NT2/D1 (cell line): ENCODE measurements around the gene KLHL41.
A peak's percentile ranks its signal among the peaks of the same experiment; 100 is the strongest.
"Not testable (repeated sequence)": the region's sequence is repeated elsewhere in the genome, so short reads cannot be mapped to it uniquely, and the experiment has no call there.

Source experiments
- DNase-seq: peaks from one replicate; pipeline ENCODE4 v3.0.0-alpha.2; 2011; ENCODE audit warnings: low read depth, low spot score
- H3K27me3 ChIP-seq: 2 replicates; pipeline ENCODE4 v1.6.0; 2011; ENCODE audit warnings: mild to moderate bottlenecking; ENCODE audit not compliant: insufficient read length, insufficient read depth
- H3K36me3 ChIP-seq: 2 replicates; pipeline ENCODE4 v1.6.1; 2011; ENCODE audit warnings: mild to moderate bottlenecking, low read length, mixed read lengths; ENCODE audit not compliant: insufficient read depth, insufficient read length
- H3K4me1 ChIP-seq: 2 replicates; pipeline ENCODE4 v1.5.1; 2011; ENCODE audit not compliant: insufficient read depth, insufficient read length
- H3K4me3 ChIP-seq: 2 replicates; pipeline ENCODE4 v1.5.1; 2011; ENCODE audit warnings: low read depth; ENCODE audit not compliant: insufficient read length
- H3K9ac ChIP-seq: 2 replicates; pipeline ENCODE4 v1.6.0; 2011; ENCODE audit warnings: low read depth; ENCODE audit not compliant: insufficient read length
- H3K9me3 ChIP-seq: 2 replicates; pipeline ENCODE4 v1.5.1; 2011; ENCODE audit warnings: mild to moderate bottlenecking, low read length; ENCODE audit not compliant: insufficient read depth
- SUZ12 ChIP-seq: IDR thresholded peaks from 2 replicates; pipeline ENCODE4 v1.6.1; 2011; ENCODE audit not compliant: insufficient read length, insufficient read depth; ENCODE audit errors: extremely low read depth
- YY1 ChIP-seq: IDR thresholded peaks from 2 replicates; pipeline ENCODE4 v1.6.1; 2011; ENCODE audit not compliant: insufficient read length, insufficient read depth
- ZNF274 ChIP-seq: IDR thresholded peaks from 2 replicates; pipeline ENCODE4 v1.6.1; 2011; ENCODE audit warnings: mild to moderate bottlenecking, low read depth, low read length

Gene KLHL41

DNA sequence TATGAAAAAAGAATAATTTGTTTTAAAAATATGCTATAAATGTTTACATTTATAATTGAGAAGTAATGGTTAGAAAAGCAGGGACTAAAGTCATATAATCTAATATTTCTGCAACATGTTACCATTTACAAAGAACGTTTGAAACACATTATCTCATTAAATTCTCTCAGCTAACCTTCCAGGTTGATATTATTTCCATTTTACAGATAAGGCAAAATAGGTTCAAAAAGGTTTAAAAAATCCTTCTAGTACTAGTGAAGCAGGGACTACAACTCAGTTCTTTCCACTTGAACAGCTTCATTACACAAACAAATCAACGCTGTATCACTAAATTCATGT is 63.3 kb downstream of the KLHL41 start:
- H3K4me1 ChIP-seq: no peaks in the 10 kb centered on the region
- H3K9me3 ChIP-seq: peaks cover 5% of the 10 kb centered on the region; the same call in 1 of the 2 replicates
- DNase-seq: no peak
- TF ChIP-seq YY1 (no peak), SUZ12 (no peak), ZNF274 (no peak)
- H3K4me3 ChIP-seq: peak overlapping the region; percentile 79
- H3K36me3 ChIP-seq: peaks cover 23% of the 10 kb centered on the region
- no peaks in the 10 kb centered on the region for H3K27me3 ChIP-seq
- peak overlapping the region; percentile 90 for H3K9ac ChIP-seq

DNA sequence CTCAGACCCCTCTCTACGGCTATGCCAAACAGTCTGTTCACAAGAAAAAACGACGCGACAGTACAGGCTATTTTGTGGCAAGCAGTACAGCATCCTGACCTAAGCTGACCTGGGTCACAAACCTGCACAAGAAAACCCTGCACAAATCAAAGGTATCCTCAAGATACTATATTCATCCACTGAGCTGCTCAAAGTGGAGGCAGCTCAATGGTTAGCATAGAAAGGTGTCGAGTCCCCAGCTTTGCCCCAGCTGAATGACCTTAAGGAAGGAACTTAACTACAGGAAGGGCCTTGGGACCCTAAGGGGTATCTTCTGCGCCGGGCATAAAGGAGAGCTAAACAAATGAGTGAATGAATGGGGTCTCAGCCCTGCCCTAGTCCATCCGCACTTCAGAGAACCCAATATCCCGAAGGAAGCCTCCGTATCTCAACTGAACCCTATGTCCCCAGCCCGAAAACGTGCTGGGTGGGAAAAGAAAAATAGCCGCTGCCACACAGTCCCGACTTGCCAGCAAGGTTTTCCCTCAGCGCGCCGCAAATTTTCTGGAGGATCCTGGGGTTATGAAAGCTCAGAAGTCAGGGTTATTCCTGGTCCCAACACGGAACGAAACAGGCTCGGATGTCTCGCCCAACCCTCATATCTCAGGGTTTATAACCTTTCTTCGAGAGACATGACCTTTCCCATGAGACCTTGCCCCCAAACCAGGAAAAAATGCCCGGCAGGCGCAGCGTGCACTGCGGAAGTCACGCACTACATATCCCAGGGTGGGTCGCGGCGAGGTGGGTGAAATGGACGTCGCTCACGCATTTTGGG is 63.9 kb downstream of the KLHL41 start, which contains the start of gene FASTKD1:
Gene FASTKD1 (minus strand): TSS at position 706 of the 814 bp plus-strand sequence. CDS start 1,836 bp downstream, outside the sequence.
- H3K9me3 ChIP-seq: peaks cover 5% of the 10 kb centered on the region; the same call in 1 of the 2 replicates
- H3K9ac ChIP-seq: peak within 1 kb of the TSS; percentile 90
- H3K36me3 ChIP-seq: peaks cover 18% of the 10 kb centered on the region
- peak; percentile 88 for DNase-seq
- peak; percentile 58 for TF ChIP-seq YY1
- no peak for TF ChIP-seq ZNF274
- peak within 1 kb of the TSS; percentile 79 for H3K4me3 ChIP-seq
- H3K4me1 ChIP-seq: no peaks in the 10 kb centered on the region
- H3K27me3 ChIP-seq: no peaks in the 10 kb centered on the region

DNA sequence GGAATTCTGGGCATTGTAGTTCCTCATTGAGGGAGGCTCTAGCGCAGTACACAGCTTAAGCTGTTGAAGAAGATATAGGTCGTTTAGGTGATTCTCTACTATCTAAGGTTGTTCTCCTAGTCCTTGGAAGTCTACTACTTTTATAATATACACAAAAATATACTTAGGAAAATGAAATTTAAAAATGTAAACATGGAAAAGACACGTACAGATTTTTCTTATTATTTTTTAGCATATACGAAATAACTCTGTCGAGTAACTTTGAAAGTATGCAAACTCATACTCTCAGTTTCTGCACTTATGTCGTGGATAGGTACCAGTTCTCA is 64.4 kb downstream of the KLHL41 start:
- Histone ChIP-seq H3K27me3 (no peaks in the 10 kb centered on the region), H3K9ac (no peak overlapping the region), H3K36me3 (peaks cover 15% of the 10 kb centered on the region), H3K4me1 (no peaks in the 10 kb centered on the region), H3K9me3 (peaks cover 5% of the 10 kb centered on the region; the same call in 1 of the 2 replicates), H3K4me3 (peak overlapping the region; percentile 79)
- no peak for DNase-seq
- no peak for TF ChIP-seq SUZ12
- TF ChIP-seq ZNF274: no peak
- TF ChIP-seq YY1: no peak

- not testable (repeated sequence) for DNase-seq, H3K4me3 ChIP-seq, H3K9ac ChIP-seq, H3K9me3 ChIP-seq, H3K27me3 ChIP-seq, H3K36me3 ChIP-seq, H3K4me1 ChIP-seq
Observed at GRCh38 chr2:169574539-169574938, 65.0 kb downstream of the KLHL41 start.

DNA sequence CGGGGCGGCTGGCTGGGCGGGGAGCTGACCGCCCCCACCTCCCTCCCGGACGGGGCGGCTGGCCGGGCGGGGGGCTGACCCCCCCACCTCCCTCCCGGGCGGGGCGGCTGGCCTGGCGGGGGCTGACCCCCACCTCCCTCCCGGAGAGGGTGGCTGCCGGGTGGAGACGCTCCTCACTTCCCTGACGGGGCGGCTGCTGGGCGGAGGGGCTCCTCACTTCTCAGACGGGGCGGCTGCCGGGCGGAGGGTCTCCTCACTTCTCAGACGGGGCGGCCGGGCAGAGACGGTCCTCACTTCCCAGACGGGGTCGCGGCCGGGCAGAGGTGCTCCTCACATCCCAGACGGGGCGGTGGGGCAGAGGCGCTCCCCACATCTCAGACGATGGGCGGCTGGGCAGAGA is 65.8 kb downstream of the KLHL41 start:
- H3K36me3 ChIP-seq, H3K4me1 ChIP-seq, DNase-seq, H3K9me3 ChIP-seq, H3K4me3 ChIP-seq, H3K27me3 ChIP-seq, H3K9ac ChIP-seq: not testable (repeated sequence)
